OCI-LY1 (cell line): ENCODE data around the gene ATXN1.
"Not testable (repeated sequence)": the region's sequence is repeated elsewhere in the genome, so short reads cannot be mapped to it uniquely, and the experiment has no call there.

Source experiments
- H2AFZ ChIP-seq: fragments of 200-600 bp; sonication (generic), shearing (Covaris generic); 2 replicates; pipeline ENCODE4 v1.6.0; 2014; ENCODE audit warnings: antibody characterized with exemption, mild to moderate bottlenecking, low read length
- H3F3A ChIP-seq: fragments of 200-600 bp; sonication (generic), shearing (Covaris generic); 2 replicates; pipeline ENCODE4 v1.6.0; 2014; ENCODE audit warnings: mild to moderate bottlenecking, antibody characterized with exemption, low read length, moderate library complexity; ENCODE audit not compliant: insufficient read depth
- H3K27ac ChIP-seq: fragments of 200-600 bp; sonication (generic); 2 replicates; pipeline ENCODE4 v1.5.1; 2014; ENCODE audit warnings: low read length, mixed run types, mild to moderate bottlenecking, low read depth; ENCODE audit not compliant: poor library complexity, severe bottlenecking
- H3K27me3 ChIP-seq: fragments of 200-600 bp; sonication (generic); 2 replicates; pipeline ENCODE4 v1.6.0; 2014; ENCODE audit warnings: antibody characterized with exemption, mild to moderate bottlenecking, low read length, moderate library complexity; ENCODE audit not compliant: insufficient read depth
- H3K36me3 ChIP-seq: fragments of 200-600 bp; sonication (generic); 2 replicates; pipeline ENCODE4 v1.6.1; 2014; ENCODE audit warnings: mild to moderate bottlenecking, antibody characterized with exemption, low read length, moderate library complexity, mixed read lengths; ENCODE audit not compliant: insufficient read depth
- H3K4me1 ChIP-seq: fragments of 200-600 bp; sonication (generic); 2 replicates; pipeline ENCODE4 v1.5.1; 2014; ENCODE audit warnings: mild to moderate bottlenecking, low read length, moderate library complexity; ENCODE audit not compliant: insufficient read depth, severe bottlenecking
- H3K4me2 ChIP-seq: fragments of 200-600 bp; sonication (generic), shearing (Covaris generic); 2 replicates; pipeline ENCODE4 v1.6.1; 2014; ENCODE audit warnings: low read length
- H3K4me3 ChIP-seq: fragments of 200-600 bp; sonication (generic); 2 replicates; pipeline ENCODE4 v1.5.1; 2014; ENCODE audit warnings: low read length, low read depth, mild to moderate bottlenecking, mixed read lengths; ENCODE audit not compliant: poor library complexity, severe bottlenecking
- H3K79me2 ChIP-seq: fragments of 200-600 bp; shearing (Covaris generic); 2 replicates; pipeline ENCODE4 v1.6.1; 2016; ENCODE audit warnings: mixed run types, low read length, mixed read lengths; ENCODE audit not compliant: insufficient read depth
- H3K9ac ChIP-seq: fragments of 200-600 bp; sonication (generic), shearing (Covaris generic); 2 replicates; pipeline ENCODE4 v1.6.1; 2014; ENCODE audit warnings: mild to moderate bottlenecking, low read length, mixed read lengths
- H3K9me2 ChIP-seq: fragments of 200-600 bp; sonication (generic), shearing (Covaris generic); 2 replicates; pipeline ENCODE4 v1.6.1; 2014; ENCODE audit warnings: low read depth, mild to moderate bottlenecking, low read length, mixed read lengths
- H3K9me3 ChIP-seq: fragments of 200-600 bp; shearing (Covaris generic); 2 replicates; pipeline ENCODE4 v1.6.1; 2014; ENCODE audit warnings: low read length, mixed read lengths
- H4K20me1 ChIP-seq: fragments of 200-600 bp; sonication (generic), shearing (Covaris generic); 2 replicates; pipeline ENCODE4 v1.6.0; 2016; ENCODE audit warnings: mild to moderate bottlenecking, low read length; ENCODE audit not compliant: insufficient read depth
- CTCF ChIP-seq: fragments of 200-600 bp; sonication (generic), shearing (Covaris generic); IDR thresholded peaks from 2 replicates; pipeline ENCODE4 v1.5.1; 2017; ENCODE audit warnings: mild to moderate bottlenecking, antibody characterized with exemption, low read length, moderate library complexity, mixed read lengths
- EZH2 ChIP-seq: fragments of 200-600 bp; sonication (generic), shearing (Covaris generic); IDR thresholded peaks from 2 replicates; pipeline ENCODE4 v1.8.0; 2017; ENCODE audit warnings: borderline replicate concordance, mixed run types, mild to moderate bottlenecking, antibody characterized with exemption, low read length, moderate library complexity, mixed read lengths

The ATXN1 gene

GRCh38 chr6:16260602-16261001 is 500.7 kb downstream of the ATXN1 start:
- H3K79me2 ChIP-seq, H3K27me3 ChIP-seq, H3K4me1 ChIP-seq, H3K9ac ChIP-seq, H3K27ac ChIP-seq, H4K20me1 ChIP-seq, H3F3A ChIP-seq, H3K9me2 ChIP-seq, H3K4me2 ChIP-seq, H3K4me3 ChIP-seq, H2AFZ ChIP-seq, H3K36me3 ChIP-seq, H3K9me3 ChIP-seq: not testable (repeated sequence)

DNA sequence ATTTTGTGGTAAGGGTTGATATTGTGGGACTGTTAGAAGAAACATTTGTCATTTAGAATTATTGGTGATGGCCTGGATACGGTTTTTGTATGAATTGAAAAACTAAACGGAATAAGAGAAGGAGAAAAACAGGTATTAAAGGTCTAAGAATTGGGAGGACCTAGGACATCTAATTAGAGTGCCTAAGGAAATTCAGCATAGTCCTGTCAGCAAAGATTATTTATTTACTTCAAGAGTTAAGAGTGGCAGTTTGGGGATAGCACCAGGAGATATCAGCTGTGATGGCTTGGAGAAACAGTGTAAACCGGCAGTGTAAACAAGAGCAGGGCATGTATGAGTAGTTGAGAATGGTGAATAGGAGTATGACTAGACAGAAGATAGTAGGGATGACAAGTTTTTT is 501.7 kb downstream of the ATXN1 start:
- H2AFZ ChIP-seq, H3K79me2 ChIP-seq, H3K36me3 ChIP-seq, H3K9ac ChIP-seq, H3F3A ChIP-seq, H3K27me3 ChIP-seq, H3K9me3 ChIP-seq, H3K4me3 ChIP-seq, H3K27ac ChIP-seq, H3K9me2 ChIP-seq, H3K4me1 ChIP-seq, H3K4me2 ChIP-seq, H4K20me1 ChIP-seq: not testable (repeated sequence)

DNA sequence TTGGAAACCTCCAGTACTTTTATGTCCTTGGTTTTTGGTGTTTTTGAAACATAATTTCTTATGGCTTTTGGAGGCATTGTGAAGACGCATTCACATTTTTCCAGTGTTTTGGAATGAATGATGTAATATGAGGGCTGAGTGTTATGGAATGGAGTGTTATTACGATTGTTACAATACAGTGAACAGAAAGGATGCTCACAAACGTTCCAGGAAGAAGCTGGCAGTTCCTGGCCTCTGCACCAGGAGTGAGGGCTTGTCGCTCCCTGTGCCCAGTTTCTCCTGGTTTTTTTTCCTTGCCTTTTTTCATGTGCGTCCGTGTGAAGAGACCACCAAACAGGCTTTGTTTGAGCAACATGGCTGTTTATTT is 502.6 kb downstream of the ATXN1 start:
- no peak for TF ChIP-seq CTCF
- no peak for TF ChIP-seq EZH2
- Histone ChIP-seq H3F3A (no peaks in the 10 kb centered on the region), H3K4me2 (no peak overlapping the region), H4K20me1 (no peaks in the 10 kb centered on the region), H3K36me3 (no peaks in the 10 kb centered on the region), H3K27me3 (peaks cover 3% of the 10 kb centered on the region; the same call in 1 of the 2 replicates), H3K79me2 (no peaks in the 10 kb centered on the region), H3K4me1 (no peaks in the 10 kb centered on the region), H3K4me3 (no peak overlapping the region), H2AFZ (no peak overlapping the region), H3K9me3 (no peaks in the 10 kb centered on the region), H3K9me2 (no peaks in the 10 kb centered on the region), H3K27ac (no peak overlapping the region), H3K9ac (no peak overlapping the region)

- H3K27ac ChIP-seq, result no peak overlapping the region
- H3K4me2 ChIP-seq, result no peak overlapping the region
- H3K9me2 ChIP-seq, result no peaks in the 10 kb centered on the region
- no peaks in the 10 kb centered on the region for H3K36me3 ChIP-seq
- TF ChIP-seq CTCF (no peak), EZH2 (no peak)
- H3K79me2 ChIP-seq, result no peaks in the 10 kb centered on the region
- H4K20me1 ChIP-seq, result no peaks in the 10 kb centered on the region
- H3K4me1 ChIP-seq, result no peaks in the 10 kb centered on the region
- no peaks in the 10 kb centered on the region for H3K9me3 ChIP-seq
- H3K4me3 ChIP-seq, result no peak overlapping the region
- H2AFZ ChIP-seq, result no peak overlapping the region
- H3F3A ChIP-seq, result no peaks in the 10 kb centered on the region
- H3K9ac ChIP-seq, result no peak overlapping the region
- H3K27me3 ChIP-seq, result peaks cover 3% of the 10 kb centered on the region; the same call in 1 of the 2 replicates
These were observed 503.1 kb downstream of the ATXN1 start for GRCh38 chr6:16257999-16258708.
